H1 (cell line): ENCODE results near the gene APLP1. TPM values are rescaled to one million over a fixed set of nuclear protein-coding genes. Genes with fewer than 3 reads are reported as not detected.
A peak's percentile ranks its signal among the peaks of the same experiment; 100 is the strongest.

Experiments used
- CTCF ChIA-PET: fragments of 300-600 bp; sonication (Branson Sonifier 250); formaldehyde crosslinking; loops from one replicate; lab custom pipeline; 2021; ENCODE audit not compliant: partially characterized antibody; lab: Charles Lee
- POLR2A ChIA-PET: fragments of 300-600 bp; sonication (Branson Sonifier 250); formaldehyde crosslinking; loops from one replicate; lab custom pipeline; 2021; ENCODE audit warnings: inconsistent platforms; ENCODE audit not compliant: partially characterized antibody; lab: Charles Lee
- DNase-seq, 2 experiments: peaks; one replicate each; pipeline versions ENCODE4 v3.0.0 to v3.0.0-alpha.2; 2010 to 2022; ENCODE audit warnings: low spot score in 2 of 2, low read depth in 1 of 2, mixed read lengths in 1 of 2
- FAIRE-seq: peaks from 2 replicates; lab custom pipeline; 2011; peaks lifted over from hg19 to GRCh38; lab: Jason Lieb, UNC
- H2AFZ ChIP-seq: 2 replicates; pipeline ENCODE4 v1.8.1; 2012; ENCODE audit warnings: low read length, inconsistent platforms
- H2AK5ac ChIP-seq: 2 replicates; pipeline ENCODE4 v1.6.1; 2013; ENCODE audit warnings: low read depth, low read length
- H2BK120ac ChIP-seq: replicated peaks from 2 replicates; pipeline ENCODE3; 2013; ENCODE audit warnings: low read depth, low read length, inconsistent platforms
- H2BK12ac ChIP-seq: 2 replicates; pipeline ENCODE4 v1.6.1; 2013; ENCODE audit warnings: low read depth, low read length
- H2BK15ac ChIP-seq: 2 replicates; pipeline ENCODE4 v1.6.1; 2013; ENCODE audit warnings: low read length
- H2BK20ac ChIP-seq: 2 replicates; pipeline ENCODE4 v1.6.1; 2013; ENCODE audit warnings: low read length
- H2BK5ac ChIP-seq: 2 replicates; pipeline ENCODE4 v1.6.1; 2013; ENCODE audit warnings: low read depth, low read length
- H3K14ac ChIP-seq: 2 replicates; pipeline ENCODE4 v1.6.1; 2013; ENCODE audit warnings: inconsistent platforms; ENCODE audit not compliant: insufficient read length
- H3K18ac ChIP-seq: 2 replicates; pipeline ENCODE4 v1.6.1; 2013; ENCODE audit warnings: low read length; ENCODE audit errors: extremely low read depth
- H3K23ac ChIP-seq: 2 replicates; pipeline ENCODE4 v1.6.1; 2013; ENCODE audit warnings: inconsistent platforms; ENCODE audit not compliant: insufficient read length
- H3K23me2 ChIP-seq: 2 replicates; pipeline ENCODE4 v1.6.1; 2013; ENCODE audit warnings: low read depth, low read length
- H3K27ac ChIP-seq: 2 replicates; pipeline ENCODE4 v1.6.1; 2011; ENCODE audit warnings: low read depth, low read length, inconsistent platforms
- H3K27me3 ChIP-seq, 4 experiments: replicated peaks in 1 of 4; 1 replicate in 1 of 4; 2 replicates in 3 of 4; pipeline versions ENCODE4 v1.6.1 to v1.8.1; 2011 to 2013; ENCODE audit warnings: low read length in 3 of 4, mild to moderate bottlenecking in 3 of 4, inconsistent platforms in 2 of 4, mixed read lengths in 2 of 4, moderate library complexity in 1 of 4; ENCODE audit not compliant: control insufficient read depth in 3 of 4, insufficient read depth in 3 of 4; ENCODE audit errors: extremely low read depth in 1 of 4
- H3K36me3 ChIP-seq, 4 experiments: 2 replicates each; pipeline versions ENCODE4 v1.6.1 to v1.8.1; 2011 to 2013; ENCODE audit warnings: mild to moderate bottlenecking in 4 of 4, low read length in 3 of 4, moderate library complexity in 2 of 4, control low read depth in 1 of 4, inconsistent platforms in 1 of 4; ENCODE audit not compliant: insufficient read depth in 4 of 4, control insufficient read depth in 2 of 4
- H3K4ac ChIP-seq: replicated peaks from 2 replicates; pipeline ENCODE3; 2013; ENCODE audit warnings: low read length, low read depth, mixed read lengths, inconsistent platforms; ENCODE audit not compliant: insufficient read length
- H3K4me1 ChIP-seq, 4 experiments: replicated peaks in 1 of 4; 1 replicate in 1 of 4; 2 replicates in 3 of 4; pipeline versions ENCODE4 v1.6.1 to v1.8.1; 2011 to 2013; ENCODE audit warnings: low read length in 3 of 4, inconsistent platforms in 2 of 4, mixed read lengths in 1 of 4; ENCODE audit not compliant: insufficient read depth in 4 of 4, control insufficient read depth in 3 of 4
- H3K4me2 ChIP-seq, 2 experiments: 2 replicates each; pipeline versions ENCODE4 v1.6.1 to v1.8.1; 2011 to 2013; ENCODE audit warnings: low read depth in 2 of 2, low read length in 2 of 2, control low read depth in 1 of 2, inconsistent platforms in 1 of 2, mild to moderate bottlenecking in 1 of 2; ENCODE audit not compliant: insufficient read depth in 1 of 2
- H3K4me3 ChIP-seq, 4 experiments: fragments of 200-600, 300-600 bp in 1 of 4; sonication (generic), shearing (Covaris generic), sonication (Bioruptor Twin) in 1 of 4; 2 replicates each; pipeline versions ENCODE4 v1.5.1 to v1.8.1; 2011 to 2016; ENCODE audit warnings: low read length in 4 of 4, low read depth in 3 of 4, control low read depth in 2 of 4, inconsistent platforms in 2 of 4, mild to moderate bottlenecking in 2 of 4, mixed read lengths in 1 of 4, moderate library complexity in 1 of 4; ENCODE audit not compliant: insufficient read depth in 2 of 4; ENCODE audit errors: extremely low read depth in 1 of 4
- H3K56ac ChIP-seq: replicated peaks from 2 replicates; pipeline ENCODE3; 2013; ENCODE audit warnings: low read depth, mild to moderate bottlenecking, mixed read lengths, low read length, inconsistent platforms; ENCODE audit not compliant: insufficient read length
- H3K79me1 ChIP-seq: 2 replicates; pipeline ENCODE4 v1.6.1; 2013; ENCODE audit warnings: low read depth, low read length, control low read depth
- H3K79me2 ChIP-seq, 2 experiments: 2 replicates each; pipeline versions ENCODE4 v1.6.1 to v1.8.1; 2012 to 2013; ENCODE audit warnings: low read length in 2 of 2, mild to moderate bottlenecking in 2 of 2, inconsistent platforms in 1 of 2; ENCODE audit not compliant: insufficient read depth in 2 of 2, control insufficient read depth in 1 of 2
- H3K9ac ChIP-seq, 4 experiments: replicated peaks in 1 of 4; 1 replicate in 1 of 4; 2 replicates in 3 of 4; pipeline versions ENCODE4 v1.6.1 to v1.8.1; 2011 to 2013; ENCODE audit warnings: low read depth in 3 of 4, low read length in 3 of 4, control low read depth in 2 of 4, mild to moderate bottlenecking in 2 of 4, moderate library complexity in 2 of 4, inconsistent platforms in 1 of 4; ENCODE audit errors: extremely low read depth in 1 of 4
- H3K9me3 ChIP-seq, 2 experiments: 2 replicates each; pipeline versions ENCODE4 v1.6.1 to v1.8.1; 2012 to 2013; ENCODE audit warnings: mild to moderate bottlenecking in 2 of 2, moderate library complexity in 2 of 2, control low read depth in 1 of 2, inconsistent platforms in 1 of 2, low read depth in 1 of 2, low read length in 1 of 2, mixed read lengths in 1 of 2; ENCODE audit not compliant: insufficient read depth in 2 of 2
- H4K20me1 ChIP-seq, 2 experiments: replicated peaks in 1 of 2; 2 replicates each; pipeline versions ENCODE3 to v1.8.1; 2011 to 2013; ENCODE audit warnings: inconsistent platforms in 2 of 2, low read length in 2 of 2, mild to moderate bottlenecking in 1 of 2; ENCODE audit not compliant: insufficient read depth in 2 of 2, control insufficient read depth in 1 of 2
- H4K5ac ChIP-seq: 2 replicates; pipeline ENCODE4 v1.6.1; 2013; ENCODE audit warnings: low read length, low read depth, mixed read lengths, inconsistent platforms; ENCODE audit not compliant: insufficient read length
- H4K8ac ChIP-seq: 2 replicates; pipeline ENCODE4 v1.8.0; 2013; ENCODE audit warnings: mild to moderate bottlenecking, moderate library complexity, low read length, inconsistent platforms; ENCODE audit not compliant: insufficient read depth; ENCODE audit errors: extremely low read depth
- H4K91ac ChIP-seq: replicated peaks from 2 replicates; pipeline ENCODE3; 2013; ENCODE audit warnings: low read length, mixed read lengths, inconsistent platforms; ENCODE audit not compliant: insufficient read length
- CBX8 ChIP-seq: fragments of 300-800, 300-1000 bp; sonication (generic); IDR thresholded peaks from 2 replicates; pipeline ENCODE4 v1.7.1; 2016; ENCODE audit warnings: low read depth, low read length, borderline replicate concordance
- CHD2 ChIP-seq: IDR thresholded peaks from 2 replicates; pipeline ENCODE4 v1.6.1; 2012; ENCODE audit warnings: low read length, improper control_type of control experiment
- FOSL1 ChIP-seq: IDR thresholded peaks from 2 replicates; pipeline ENCODE4 v1.6.1; 2011; ENCODE audit warnings: mild to moderate bottlenecking, low read depth, low read length, moderate library complexity; ENCODE audit not compliant: insufficient read depth
- MAFK ChIP-seq: IDR thresholded peaks from 2 replicates; pipeline ENCODE4 v1.6.1; 2012; ENCODE audit warnings: low read depth, mild to moderate bottlenecking, improper control_type of control experiment, low read length
- POLR2AphosphoS5 ChIP-seq: IDR thresholded peaks from 2 replicates; pipeline ENCODE4 v1.6.1; 2011; ENCODE audit warnings: low read depth, low read length
- RNF2 ChIP-seq: fragments of 200-900, 300-1000 bp; sonication (generic); IDR thresholded peaks from 2 replicates; pipeline ENCODE4 v1.7.1; 2016; ENCODE audit warnings: borderline replicate concordance, low read depth, mild to moderate bottlenecking, antibody characterized with exemption, low read length; ENCODE audit not compliant: poor library complexity, severe bottlenecking; ENCODE audit errors: missing control alignments
- WGBS, 2 experiments: shearing (Covaris generic) in 1 of 2; methylation state at CpG; one replicate each; pipeline versions ENCODE4 v1.1.6 to v1.1.7; 2013 to 2015; ENCODE audit warnings: low lambda C conversion rate in 2 of 2, mixed read lengths in 2 of 2, inconsistent platforms in 1 of 2, low coverage in 1 of 2, missing lambda C conversion rate in 1 of 2; ENCODE audit not compliant: insufficient replicate concordance in 2 of 2, insufficient coverage in 1 of 2, insufficient read length in 1 of 2; ENCODE audit errors: extremely low coverage in 1 of 2, missing lambda C conversion rate in 1 of 2; 5-methylcytosine and 5-hydroxymethylcytosine counted together
- polyA plus RNA-seq, 7 experiments: library from polyadenylated mRNA; depleted of rRNA in 3 of 7; stranded (reverse) in 5 of 7; unstranded in 2 of 7; fragments of >200 nt in 5 of 7; fragments of 200-250 nt in 2 of 7; gene quantifications; 1 replicate in 5 of 7; 2 replicates in 1 of 7; 4 replicates in 1 of 7; pipeline versions ENCODE4 v1.2.1 to v1.2.3, GENCODE V29; 2011 to 2013; ENCODE audit warnings: missing spikeins in 2 of 7, mixed read lengths in 2 of 7
- total RNA-seq: library from RNA; stranded (reverse); fragmentation: NEBNext Ultra II Directional; extraction: Animal tissue kit (Norgen Biotek cat#: 25700); gene quantifications from 2 replicates; pipeline ENCODE4 v1.2.1, GENCODE V29; 2021
- TF ChIP-seq, protein P1 (sequence below): IDR thresholded peaks from 2 replicates; pipeline ENCODE4 v1.6.1; 2012; ENCODE audit warnings: inconsistent platforms
- TF ChIP-seq, protein P2 (sequence below): IDR thresholded peaks from 2 replicates; pipeline ENCODE4 v1.6.1; 2011; ENCODE audit warnings: low read length, improper control_type of control experiment

APLP1 gene
- total and polyA plus RNA-seq, 2 of the 8 experiments (the other 6 are each of a cell fraction or from before 2014, with no cell fraction given) = 19.9 to 22.0 TPM

DNA sequence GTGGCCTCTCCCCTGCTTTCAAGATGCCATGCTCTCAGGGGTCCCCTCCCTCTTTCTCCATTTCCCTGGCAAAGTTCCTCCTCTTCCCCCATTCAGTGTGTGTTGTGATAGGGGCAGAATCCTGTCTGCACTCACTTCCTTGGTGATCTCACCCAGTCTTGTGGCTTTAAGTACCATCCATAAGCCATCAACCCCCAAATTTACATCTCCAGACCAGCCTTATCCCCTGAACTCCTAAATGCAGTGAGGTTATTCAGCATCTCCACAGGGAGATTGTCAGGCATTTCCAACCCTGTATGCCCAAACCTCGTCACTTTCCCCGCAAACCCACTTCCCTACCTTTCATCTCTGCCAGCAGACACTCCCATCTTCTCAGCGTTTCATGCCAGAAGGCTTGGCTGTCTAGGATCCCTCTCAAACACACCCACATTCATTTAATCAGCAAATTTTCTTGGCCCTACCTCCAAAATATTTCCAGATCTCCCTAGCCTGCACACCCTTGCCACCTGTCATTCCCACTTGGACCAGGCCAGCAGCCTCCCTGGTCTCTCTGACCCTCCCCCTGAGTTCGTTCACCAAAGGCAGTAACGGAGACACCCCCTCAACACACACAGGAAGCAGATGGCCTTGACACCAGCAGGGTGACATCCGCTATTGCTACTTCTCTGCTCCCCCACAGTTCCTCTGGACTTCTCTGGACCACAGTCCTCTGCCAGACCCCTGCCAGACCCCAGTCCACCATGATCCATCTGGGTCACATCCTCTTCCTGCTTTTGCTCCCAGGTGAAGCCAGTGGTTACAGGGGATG is 33.7 kb downstream of the APLP1 start, which contains the start of gene HCST:
Gene HCST (plus strand): TSS at position 676 of the 808 bp plus-strand sequence. CDS start 65 bp downstream, at position 741.
- ChIA-PET CTCF (interaction anchor here (1.2 kb wide), 1 partner anchor 16 kb away, joined by 3 read pairs; no protein-coding TSS in a partner anchor), POLR2A (interaction anchor here (0.6 to 1.6 kb wide), 3 partner anchors 18 to 31 kb away, joined by 3 to 6 read pairs (median 3); no protein-coding TSS in a partner anchor)
- no peak within 1 kb of the TSS for H2BK120ac ChIP-seq
- H3K23me2 ChIP-seq = peaks cover 12% of the 10 kb centered on the region
- no peak within 1 kb of the TSS for H3K14ac ChIP-seq
- no peaks in the 10 kb centered on the region for H3K27me3 ChIP-seq
- H3K18ac ChIP-seq = peak within 1 kb of the TSS; percentile 60
- H3K36me3 ChIP-seq = peaks cover 0 to 9% (median 4%) of the 10 kb centered on the region in 4 experiments; a peak in 6 of 8 replicates
- peak within 1 kb of the TSS; percentile 50; the same call in 1 of the 2 replicates for H2BK12ac ChIP-seq
- H3K27ac ChIP-seq = no peak within 1 kb of the TSS
- peak within 1 kb of the TSS; percentile 71; the same call in 1 of the 2 replicates for H2BK5ac ChIP-seq
- H4K8ac ChIP-seq = 0 out of 2 replicates have a peak within 1 kb of the TSS, but pooled peaks have one; percentile 48
- H2BK15ac ChIP-seq = peak within 1 kb of the TSS; percentile 61; the same call in 1 of the 2 replicates
- peak within 1 kb of the TSS; percentile 48 for H2BK20ac ChIP-seq
- 76% methylated on average over 6 of the region's 6 CpGs; no CpG with 5 or more reads in 1 of the 2 experiments for WGBS, 2 experiments
- H3K4ac ChIP-seq = no peak within 1 kb of the TSS
- DNase-seq (no peak), FAIRE-seq (no peak)
- H2AK5ac ChIP-seq = 0 out of 2 replicates have a peak within 1 kb of the TSS, but pooled peaks have one; percentile 13
- 0 out of 2 replicates have a peak within 1 kb of the TSS, but pooled peaks have one; percentile 36 for H2AFZ ChIP-seq
- H3K4me2 ChIP-seq = peak within 1 kb of the TSS; percentile 86 to 91
- H3K9me3 ChIP-seq = no peaks in the 10 kb centered on the region
- peak within 1 kb of the TSS; percentile 32 for H4K5ac ChIP-seq
- H3K56ac ChIP-seq = no peak within 1 kb of the TSS
- no peaks in the 10 kb centered on the region; the same call in 1 of the 2 replicates for H3K79me1 ChIP-seq
- peaks cover 0 to 8% of the 10 kb centered on the region in 2 experiments; a peak in 1 of 4 replicates for H3K79me2 ChIP-seq
- no peak within 1 kb of the TSS for H3K23ac ChIP-seq
- H3K4me3 ChIP-seq = peak within 1 kb of the TSS; percentile 36 to 62 (median 51)
- peaks cover 0 to 1% of the 10 kb centered on the region in 2 experiments for H4K20me1 ChIP-seq
- H3K9ac ChIP-seq = peak within 1 kb of the TSS in 3 of 4 experiments; percentile 36 to 54 (median 42); a peak in 4 of 7 replicates
- H4K91ac ChIP-seq = peak within 1 kb of the TSS; percentile 73
- peaks cover 0 to 17% (median 7%) of the 10 kb centered on the region in 4 experiments; a peak in 6 of 7 replicates for H3K4me1 ChIP-seq
- TF ChIP-seq, protein P1, sequence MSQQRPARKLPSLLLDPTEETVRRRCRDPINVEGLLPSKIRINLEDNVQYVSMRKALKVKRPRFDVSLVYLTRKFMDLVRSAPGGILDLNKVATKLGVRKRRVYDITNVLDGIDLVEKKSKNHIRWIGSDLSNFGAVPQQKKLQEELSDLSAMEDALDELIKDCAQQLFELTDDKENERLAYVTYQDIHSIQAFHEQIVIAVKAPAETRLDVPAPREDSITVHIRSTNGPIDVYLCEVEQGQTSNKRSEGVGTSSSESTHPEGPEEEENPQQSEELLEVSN = no peak
- no peak for TF ChIP-seq CHD2
- TF ChIP-seq MAFK = no peak
- TF ChIP-seq, protein P2, sequence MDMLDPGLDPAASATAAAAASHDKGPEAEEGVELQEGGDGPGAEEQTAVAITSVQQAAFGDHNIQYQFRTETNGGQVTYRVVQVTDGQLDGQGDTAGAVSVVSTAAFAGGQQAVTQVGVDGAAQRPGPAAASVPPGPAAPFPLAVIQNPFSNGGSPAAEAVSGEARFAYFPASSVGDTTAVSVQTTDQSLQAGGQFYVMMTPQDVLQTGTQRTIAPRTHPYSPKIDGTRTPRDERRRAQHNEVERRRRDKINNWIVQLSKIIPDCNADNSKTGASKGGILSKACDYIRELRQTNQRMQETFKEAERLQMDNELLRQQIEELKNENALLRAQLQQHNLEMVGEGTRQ = no peak
- no peak for TF ChIP-seq FOSL1
- no peak for TF ChIP-seq POLR2AphosphoS5
- TF ChIP-seq RNF2 = no peak
- no peak for TF ChIP-seq CBX8
